Activated naive CD4-positive, alpha-beta T cell treated with anti-CD3 and anti-CD28 coated beads, Interleukin-2, amount 50 U/mL, for 24 hours (primary cell): ENCODE results near the gene PALB2.
A peak's percentile ranks its signal among the peaks of the same experiment; 100 is the strongest.
"Not testable (repeated sequence)": the region's sequence is repeated elsewhere in the genome, so short reads cannot be mapped to it uniquely, and the experiment has no call there.

Experiments
- H3K27ac Mint-ChIP-seq: one replicate; pipeline ENCODE4 v1.8.0; 2021; ENCODE audit warnings: mild to moderate bottlenecking, mixed read lengths
- H3K27me3 Mint-ChIP-seq: one replicate; pipeline ENCODE4 v1.8.0; 2021; ENCODE audit warnings: mixed read lengths
- H3K36me3 Mint-ChIP-seq: one replicate; pipeline ENCODE4 v1.8.0; 2021; ENCODE audit warnings: mixed read lengths
- H3K4me1 Mint-ChIP-seq: one replicate; pipeline ENCODE4 v1.8.0; 2021; ENCODE audit warnings: mixed read lengths
- H3K4me3 Mint-ChIP-seq: one replicate; pipeline ENCODE4 v1.8.0; 2021; ENCODE audit warnings: mild to moderate bottlenecking, mixed read lengths
- H3K9me3 Mint-ChIP-seq: one replicate; pipeline ENCODE4 v1.8.0; 2021; ENCODE audit warnings: mixed read lengths

The PALB2 gene

GRCh38 chr16:23608194-23608593 lies 32.9 kb downstream of the PALB2 start:
- H3K4me1 Mint-ChIP-seq, result no peaks in the 10 kb centered on the region
- no peak overlapping the region for H3K4me3 Mint-ChIP-seq
- no peaks in the 10 kb centered on the region for H3K9me3 Mint-ChIP-seq
- no peak overlapping the region for H3K27ac Mint-ChIP-seq
- peaks cover 6% of the 10 kb centered on the region for H3K36me3 Mint-ChIP-seq
- no peaks in the 10 kb centered on the region for H3K27me3 Mint-ChIP-seq

- Mint-ChIP-seq H3K4me3 (no peak overlapping the region), H3K27me3 (no peaks in the 10 kb centered on the region), H3K4me1 (no peaks in the 10 kb centered on the region), H3K27ac (no peak overlapping the region), H3K36me3 (peaks cover 6% of the 10 kb centered on the region), H3K9me3 (no peaks in the 10 kb centered on the region)
Observed at GRCh38 chr16:23607726-23608125, 33.4 kb downstream of the PALB2 start.

GRCh38 chr16:23597003-23597756 lies 43.9 kb downstream of the PALB2 start:
- Mint-ChIP-seq H3K27ac (peak overlapping the region; percentile 55), H3K4me3 (peak overlapping the region; percentile 52), H3K9me3 (no peaks in the 10 kb centered on the region), H3K36me3 (peaks cover 4% of the 10 kb centered on the region), H3K4me1 (peaks cover 20% of the 10 kb centered on the region), H3K27me3 (no peaks in the 10 kb centered on the region)

- peaks cover 4% of the 10 kb centered on the region for H3K36me3 Mint-ChIP-seq
- H3K27me3 Mint-ChIP-seq, result no peaks in the 10 kb centered on the region
- H3K4me3 Mint-ChIP-seq, result peak within 1 kb of the TSS; percentile 87
- no peaks in the 10 kb centered on the region for H3K9me3 Mint-ChIP-seq
- peaks cover 28% of the 10 kb centered on the region for H3K4me1 Mint-ChIP-seq
- peak within 1 kb of the TSS; percentile 80 for H3K27ac Mint-ChIP-seq
Observed at GRCh38 chr16:23595951-23596720, 45.0 kb downstream of the PALB2 start, which contains the start of gene NDUFAB1. TSS of gene NDUFAB1 (minus strand) at chr16:23596316. CDS start at chr16:23596290, 26 bp downstream.

GRCh38 chr16:23595246-23595950 lies 45.7 kb downstream of the PALB2 start:
- Mint-ChIP-seq H3K4me1 (peaks cover 32% of the 10 kb centered on the region), H3K27me3 (no peaks in the 10 kb centered on the region), H3K4me3 (peak overlapping the region; percentile 87), H3K27ac (peak overlapping the region; percentile 55), H3K36me3 (peaks cover 6% of the 10 kb centered on the region), H3K9me3 (no peaks in the 10 kb centered on the region)

GRCh38 chr16:23594186-23594585 lies 46.9 kb downstream of the PALB2 start:
- H3K36me3 Mint-ChIP-seq, result peaks cover 8% of the 10 kb centered on the region
- H3K27me3 Mint-ChIP-seq, result no peaks in the 10 kb centered on the region
- no peak overlapping the region for H3K4me3 Mint-ChIP-seq
- no peak overlapping the region for H3K27ac Mint-ChIP-seq
- H3K4me1 Mint-ChIP-seq, result peaks cover 36% of the 10 kb centered on the region
- no peaks in the 10 kb centered on the region for H3K9me3 Mint-ChIP-seq

- Mint-ChIP-seq H3K27me3 (no peaks in the 10 kb centered on the region), H3K27ac (no peak overlapping the region), H3K36me3 (peaks cover 9% of the 10 kb centered on the region), H3K4me1 (peaks cover 28% of the 10 kb centered on the region), H3K9me3 (no peaks in the 10 kb centered on the region), H3K4me3 (no peak overlapping the region)
Observed at GRCh38 chr16:23590181-23590580, 50.9 kb downstream of the PALB2 start.

- Mint-ChIP-seq H3K27ac (no peak overlapping the region), H3K27me3 (no peaks in the 10 kb centered on the region), H3K4me1 (peaks cover 20% of the 10 kb centered on the region), H3K4me3 (no peak overlapping the region), H3K36me3 (peaks cover 11% of the 10 kb centered on the region), H3K9me3 (no peaks in the 10 kb centered on the region)
Observed at GRCh38 chr16:23587726-23588125, 53.4 kb downstream of the PALB2 start.

GRCh38 chr16:23584186-23585076 lies 56.7 kb downstream of the PALB2 start:
- H3K27ac Mint-ChIP-seq, result no peak overlapping the region
- H3K4me1 Mint-ChIP-seq, result peaks cover 3% of the 10 kb centered on the region
- H3K4me3 Mint-ChIP-seq, result no peak overlapping the region
- H3K36me3 Mint-ChIP-seq, result peaks cover 10% of the 10 kb centered on the region
- no peaks in the 10 kb centered on the region for H3K9me3 Mint-ChIP-seq
- H3K27me3 Mint-ChIP-seq, result no peaks in the 10 kb centered on the region

GRCh38 chr16:23583271-23583670 lies 57.8 kb downstream of the PALB2 start:
- H3K4me3 Mint-ChIP-seq, H3K4me1 Mint-ChIP-seq, H3K27ac Mint-ChIP-seq, H3K9me3 Mint-ChIP-seq, H3K36me3 Mint-ChIP-seq, H3K27me3 Mint-ChIP-seq: not testable (repeated sequence)

GRCh38 chr16:23581764-23582163 lies 59.3 kb downstream of the PALB2 start:
- no peak overlapping the region for H3K27ac Mint-ChIP-seq

GRCh38 chr16:23580391-23580790 lies 60.7 kb downstream of the PALB2 start:
- Mint-ChIP-seq H3K4me1 (no peaks in the 10 kb centered on the region), H3K9me3 (no peaks in the 10 kb centered on the region), H3K36me3 (peaks cover 7% of the 10 kb centered on the region), H3K27me3 (no peaks in the 10 kb centered on the region), H3K27ac (no peak overlapping the region), H3K4me3 (no peak overlapping the region)

More at GRCh38 chr16:23581764-23582163, 59.3 kb downstream of the PALB2 start:
- no peaks in the 10 kb centered on the region for H3K4me1 Mint-ChIP-seq
- H3K27me3 Mint-ChIP-seq, result no peaks in the 10 kb centered on the region
- H3K9me3 Mint-ChIP-seq, result no peaks in the 10 kb centered on the region
- H3K4me3 Mint-ChIP-seq, result no peak overlapping the region
- H3K36me3 Mint-ChIP-seq, result peaks cover 7% of the 10 kb centered on the region

- Mint-ChIP-seq H3K4me3 (no peak overlapping the region), H3K9me3 (no peaks in the 10 kb centered on the region), H3K4me1 (no peaks in the 10 kb centered on the region), H3K27me3 (no peaks in the 10 kb centered on the region), H3K36me3 (peaks cover 7% of the 10 kb centered on the region), H3K27ac (no peak overlapping the region)
Observed at GRCh38 chr16:23579371-23579770, 61.7 kb downstream of the PALB2 start.

- H3K27me3 Mint-ChIP-seq, result no peaks in the 10 kb centered on the region
- no peaks in the 10 kb centered on the region for H3K4me1 Mint-ChIP-seq
- H3K9me3 Mint-ChIP-seq, result no peaks in the 10 kb centered on the region
- H3K4me3 Mint-ChIP-seq, result no peak overlapping the region
- H3K27ac Mint-ChIP-seq, result no peak overlapping the region
- peaks cover 5% of the 10 kb centered on the region for H3K36me3 Mint-ChIP-seq
Observed at GRCh38 chr16:23578101-23578830, 62.8 kb downstream of the PALB2 start.
